Panc1 (cell line): ENCODE measurements around the gene ATP2B1. TPM values are rescaled to one million over a fixed set of nuclear protein-coding genes. Genes with fewer than 3 reads are reported as not detected.

Source experiments
- ATAC-seq: fragments of 200-7000 bp; cut with Tn5 transposase; 2 replicates; pipeline ENCODE4 v1.9.1; 2020; ENCODE audit warnings: mild to moderate bottlenecking, moderate library complexity
- BruUV-seq: library from RNA; stranded (reverse); fragments of 400-500 nt; replicated peaks from 2 replicates; lab custom pipeline; 2021; lab: Mats Ljungman, UMichigan
- CTCF ChIA-PET: fragments of 300-600 bp; sonication (Branson Sonifier 250); formaldehyde crosslinking; loops from one replicate; lab custom pipeline; 2022; ENCODE audit warnings: antibody characterized with exemption; lab: Charles Lee
- POLR2A ChIA-PET: fragments of 300-600 bp; sonication (Branson Sonifier 250); formaldehyde crosslinking; loops from one replicate; lab custom pipeline; 2022; ENCODE audit warnings: antibody characterized with exemption; lab: Charles Lee
- DNase-seq: peaks from one replicate; pipeline ENCODE4 v3.0.0-alpha.2; 2010; ENCODE audit warnings: low read depth, low spot score
- H3K27ac ChIP-seq: 2 replicates; pipeline ENCODE4 v1.5.1; 2011; ENCODE audit warnings: mild to moderate bottlenecking, low read length, inconsistent platforms
- H3K27me3 ChIP-seq: fragments of 200-500 bp; sonication (Bioruptor generic); 2 replicates; pipeline ENCODE4 v1.6.0; 2014; ENCODE audit warnings: low read length, inconsistent platforms; ENCODE audit not compliant: control insufficient read depth, insufficient read depth
- H3K36me3 ChIP-seq: fragments of 200-500 bp; sonication (Bioruptor generic); 2 replicates; pipeline ENCODE4 v1.5.1; 2014; ENCODE audit warnings: inconsistent platforms, mild to moderate bottlenecking, low read length, moderate library complexity; ENCODE audit not compliant: control insufficient read depth, insufficient read depth
- H3K4me1 ChIP-seq: 2 replicates; pipeline ENCODE4 v1.5.1; 2011; ENCODE audit warnings: inconsistent platforms, mild to moderate bottlenecking, low read length, moderate library complexity; ENCODE audit not compliant: control insufficient read depth, insufficient read depth
- H3K4me3 ChIP-seq, 2 experiments: 2 replicates each; pipeline ENCODE4 v1.5.1; 2011 to 2012; ENCODE audit warnings: low read depth in 2 of 2, low read length in 2 of 2, mild to moderate bottlenecking in 2 of 2, inconsistent platforms in 1 of 2, moderate library complexity in 1 of 2
- H3K9me3 ChIP-seq: fragments of 200-500 bp; sonication (Bioruptor generic); 2 replicates; pipeline ENCODE4 v1.5.1; 2014; ENCODE audit warnings: low read depth, mild to moderate bottlenecking, inconsistent platforms, low read length, moderate library complexity; ENCODE audit not compliant: control insufficient read depth, insufficient read depth
- CTCF ChIP-seq: fragments of 450-650 bp; IDR thresholded peaks from 2 replicates; pipeline ENCODE4 v1.5.1; 2017; ENCODE audit warnings: mild to moderate bottlenecking
- POLR2AphosphoS5 ChIP-seq: IDR thresholded peaks from 2 replicates; pipeline ENCODE4 v1.6.1; 2012; ENCODE audit warnings: mild to moderate bottlenecking, low read depth, low read length, moderate library complexity
- REST ChIP-seq, 2 experiments: IDR thresholded peaks; 2 replicates each; pipeline ENCODE4 v1.6.1; 2011 to 2012; ENCODE audit warnings: low read depth in 2 of 2, control low read depth in 1 of 2, low read length in 1 of 2, mild to moderate bottlenecking in 1 of 2, moderate library complexity in 1 of 2; ENCODE audit not compliant: insufficient read depth in 1 of 2
- SIN3A ChIP-seq: IDR thresholded peaks from 2 replicates; pipeline ENCODE4 v1.6.1; 2012; ENCODE audit warnings: low read depth, mild to moderate bottlenecking, low read length, moderate library complexity, borderline replicate concordance; ENCODE audit not compliant: insufficient read depth
- TCF7L2 ChIP-seq: IDR thresholded peaks from 2 replicates; pipeline ENCODE4 v1.6.1; 2011; ENCODE audit warnings: mild to moderate bottlenecking, low read depth, low read length, inconsistent platforms
- in situ Hi-C: cut with HindIII; loops from 2 replicates; pipeline ENCODE4 v1.10.0; 2016; ENCODE audit warnings: low sequenced_read_pairs, low pct_unique_long_range_greater_than_20kb
- intact Hi-C: fragments of 100-400 bp; cut with micrococcal nuclease; formaldehyde crosslinking; loops from one replicate; pipeline ENCODE4 v1.10.0; 2022; ENCODE audit not compliant: unreplicated experiment
- total RNA-seq: library from RNA; stranded (reverse); gene quantifications from one replicate; pipeline ENCODE4 v1.2.1, GENCODE V29; 2021; ENCODE audit not compliant: unreplicated experiment

Gene ATP2B1
- total RNA-seq, 1 experiment from 2014 or later = 64.5 TPM

- ChIA-PET CTCF (interaction anchor here (0.6 kb wide), 1 partner anchor 253 kb away, joined by 5 read pairs; no protein-coding TSS in a partner anchor), POLR2A (no interaction called here)
- Histone ChIP-seq H3K9me3 (no peaks in the 10 kb centered on the region), H3K36me3 (no peaks in the 10 kb centered on the region), H3K27ac (no peak overlapping the region), H3K27me3 (no peaks in the 10 kb centered on the region), H3K4me3 (no peak overlapping the region), H3K4me1 (no peaks in the 10 kb centered on the region)
- in situ Hi-C loops = no loop called here
- BruUV-seq = no TSS peak
- DNase-seq = peak; percentile 33
- TF ChIP-seq TCF7L2 = peak; percentile 99
- TF ChIP-seq POLR2AphosphoS5 = no peak
- TF ChIP-seq CTCF = peak; percentile 91
- TF ChIP-seq REST (IDR thresholded peaks at IDR 0.05; ENCODE audit: insufficient read depth in 1 of 2, low read depth in 2 of 2, low read length in 1 of 2) = no peak
- peak; percentile 94 for ATAC-seq
- intact Hi-C loops = loop anchor here (5.0 to 10.0 kb wide), 3 partner anchors 164 to 1402 kb away; partner anchors contain the start of gene ATP2B1
Measured at GRCh38 chr12:89542912-89543592, 165.6 kb downstream of the ATP2B1 start.

DNA sequence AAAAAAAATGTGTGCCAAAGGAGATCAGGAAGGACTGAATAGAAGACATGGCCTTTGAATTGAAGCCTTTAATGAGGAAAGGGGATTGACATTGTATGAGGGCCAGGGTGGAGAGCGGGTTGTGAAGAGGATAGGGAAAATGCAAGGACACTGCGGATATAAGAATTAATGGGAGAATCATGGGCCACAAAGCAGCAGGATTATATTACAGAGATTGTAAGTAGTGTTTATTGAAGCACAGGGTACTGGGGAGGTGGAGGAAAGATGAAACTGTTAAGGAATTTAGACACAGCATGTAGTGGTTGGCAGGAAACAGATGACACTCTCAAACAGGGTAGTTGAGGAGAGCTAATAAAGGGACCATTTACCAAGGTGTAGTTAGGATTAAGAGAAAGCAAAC is 166.4 kb downstream of the ATP2B1 start:
- intact Hi-C loops (loop anchor here (5.0 to 10.0 kb wide), 3 partner anchors 165 to 1403 kb away; partner anchors contain the start of gene ATP2B1), in situ Hi-C loops (no loop called here)
- DNase-seq (no peak), ATAC-seq (no peak)
- H3K4me1 ChIP-seq = no peaks in the 10 kb centered on the region
- H3K27ac ChIP-seq = no peak overlapping the region
- no peak for TF ChIP-seq POLR2AphosphoS5
- TF ChIP-seq TCF7L2 = no peak
- TF ChIP-seq SIN3A = no peak
- TF ChIP-seq CTCF = no peak
- no peak for TF ChIP-seq REST (IDR thresholded peaks at IDR 0.05; ENCODE audit: insufficient read depth in 1 of 2, low read depth in 2 of 2, low read length in 1 of 2)
- H3K36me3 ChIP-seq = no peaks in the 10 kb centered on the region
- ChIA-PET POLR2A (no interaction called here), CTCF (no interaction called here)
- H3K4me3 ChIP-seq = no peak overlapping the region
- no peaks in the 10 kb centered on the region for H3K27me3 ChIP-seq
- H3K9me3 ChIP-seq = no peaks in the 10 kb centered on the region
- BruUV-seq = no TSS peak
